GM12874 (cell line): ENCODE measurements around the gene MED22.

Experiments used
- TF ChIP-seq, protein P1 (sequence below): IDR thresholded peaks from 2 replicates; pipeline ENCODE4 v1.5.1; 2011; ENCODE audit warnings: low read depth, mild to moderate bottlenecking, control low read depth, low read length, moderate library complexity; ENCODE audit not compliant: insufficient read depth

Gene MED22

DNA sequence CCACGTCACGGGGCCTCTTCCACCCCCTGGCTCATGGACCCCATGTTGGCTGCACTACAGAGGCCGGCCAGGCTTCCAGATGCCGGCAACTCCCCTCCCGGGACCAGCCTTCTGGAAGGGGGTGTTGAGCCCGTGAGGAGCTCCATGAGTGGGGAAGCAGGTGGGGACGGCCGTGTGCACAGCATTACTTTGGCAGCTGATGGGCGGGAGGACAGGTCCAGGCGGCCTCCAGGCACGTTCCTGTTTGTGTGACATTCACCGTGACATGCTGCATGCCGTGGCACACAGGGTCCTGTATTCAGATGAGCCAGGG, 43.8 kb downstream of the MED22 start:
- TF ChIP-seq, protein P1, sequence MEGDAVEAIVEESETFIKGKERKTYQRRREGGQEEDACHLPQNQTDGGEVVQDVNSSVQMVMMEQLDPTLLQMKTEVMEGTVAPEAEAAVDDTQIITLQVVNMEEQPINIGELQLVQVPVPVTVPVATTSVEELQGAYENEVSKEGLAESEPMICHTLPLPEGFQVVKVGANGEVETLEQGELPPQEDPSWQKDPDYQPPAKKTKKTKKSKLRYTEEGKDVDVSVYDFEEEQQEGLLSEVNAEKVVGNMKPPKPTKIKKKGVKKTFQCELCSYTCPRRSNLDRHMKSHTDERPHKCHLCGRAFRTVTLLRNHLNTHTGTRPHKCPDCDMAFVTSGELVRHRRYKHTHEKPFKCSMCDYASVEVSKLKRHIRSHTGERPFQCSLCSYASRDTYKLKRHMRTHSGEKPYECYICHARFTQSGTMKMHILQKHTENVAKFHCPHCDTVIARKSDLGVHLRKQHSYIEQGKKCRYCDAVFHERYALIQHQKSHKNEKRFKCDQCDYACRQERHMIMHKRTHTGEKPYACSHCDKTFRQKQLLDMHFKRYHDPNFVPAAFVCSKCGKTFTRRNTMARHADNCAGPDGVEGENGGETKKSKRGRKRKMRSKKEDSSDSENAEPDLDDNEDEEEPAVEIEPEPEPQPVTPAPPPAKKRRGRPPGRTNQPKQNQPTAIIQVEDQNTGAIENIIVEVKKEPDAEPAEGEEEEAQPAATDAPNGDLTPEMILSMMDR: no peak

DNA sequence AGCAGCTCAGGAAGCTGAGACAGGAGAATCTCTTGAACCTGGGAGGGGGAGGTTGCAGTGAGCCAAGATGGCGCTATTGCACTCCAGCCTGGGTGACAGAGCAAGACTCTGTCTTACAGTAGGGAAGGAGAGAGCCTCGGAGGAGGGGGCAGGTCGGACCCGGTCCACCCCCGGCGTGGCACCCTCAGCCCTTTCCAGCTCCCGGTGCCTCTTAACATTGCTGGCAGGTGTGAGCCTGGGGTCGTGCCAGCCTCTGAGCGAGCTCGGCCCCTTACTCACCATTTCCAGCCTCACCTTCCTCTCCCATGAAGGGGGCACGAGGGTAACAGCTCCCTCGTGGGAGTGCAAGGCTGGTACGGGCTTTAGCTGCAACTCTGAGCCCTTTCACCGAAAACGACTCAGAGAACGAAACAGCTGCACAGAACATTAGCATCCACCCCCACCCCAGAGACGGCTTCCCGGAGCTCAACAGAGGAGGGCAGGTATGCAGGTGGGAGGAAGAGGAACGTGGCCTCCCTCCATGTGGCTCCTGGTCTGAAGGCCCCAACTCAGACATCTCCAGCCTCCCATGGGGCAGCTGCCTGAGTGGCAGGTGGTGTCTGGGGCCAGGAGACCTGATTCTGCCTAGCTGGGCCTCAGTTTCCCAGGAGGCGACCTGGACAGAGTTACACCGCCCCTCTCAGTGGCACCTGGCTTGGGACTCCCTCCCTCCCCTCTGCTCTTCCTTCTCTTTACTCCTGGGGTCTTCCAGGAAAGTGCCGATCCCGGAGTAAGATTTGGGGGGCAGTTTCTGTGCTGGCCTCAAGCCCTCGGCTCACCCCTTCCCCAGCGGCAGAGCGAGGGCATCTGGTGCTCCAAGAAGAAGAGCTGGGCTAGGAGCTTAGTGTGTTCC, 44.4 kb downstream of the MED22 start:
- TF ChIP-seq, protein P1: no peak

- TF ChIP-seq, protein P1: no peak
Observed at GRCh38 chr9:133301253-133302230, 46.4 kb downstream of the MED22 start.

- TF ChIP-seq, protein P1: no peak
Observed at GRCh38 chr9:133294257-133294656, 53.7 kb downstream of the MED22 start.

DNA sequence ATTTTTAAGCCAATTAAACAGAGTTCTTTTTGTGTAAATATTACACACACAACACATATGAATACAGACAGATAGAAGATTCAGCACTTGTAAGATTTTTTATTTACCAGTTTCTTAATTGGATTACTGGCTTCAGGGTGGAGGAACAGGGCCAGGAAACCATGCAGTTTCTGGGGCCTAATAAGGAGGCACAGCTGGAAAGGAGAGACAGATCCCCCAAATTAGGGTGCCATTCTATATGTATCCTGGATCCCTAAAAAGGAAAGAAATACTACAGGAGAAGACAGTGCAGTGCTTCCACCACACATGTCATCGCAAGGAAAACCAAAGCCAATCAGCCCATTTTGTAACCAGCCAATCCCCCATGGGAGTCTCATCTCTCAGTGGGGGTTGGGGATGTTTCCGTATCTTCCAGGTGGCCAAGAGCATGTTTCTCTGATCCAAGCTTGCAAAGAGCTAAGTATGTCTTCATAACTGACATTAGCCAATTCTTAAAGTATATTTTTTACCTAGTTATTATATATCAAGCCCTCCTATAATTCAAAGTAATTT, 57.1 kb downstream of the MED22 start:
- TF ChIP-seq, protein P1: no peak
